GM10248 (cell line): ENCODE data around the gene MAD1L1.

Source experiments
- CTCF ChIA-PET: fragments of 300-600 bp; sonication (Branson Sonifier 250); formaldehyde crosslinking; extraction: SDS; loops from one replicate; lab custom pipeline; 2021; ENCODE audit warnings: antibody characterized with exemption; lab: Yijun Ruan, JAX
- POLR2A ChIA-PET: fragments of 350-650 bp; sonication (Branson Sonifier 250); formaldehyde crosslinking; extraction: SDS; loops from one replicate; lab custom pipeline; 2020; ENCODE audit warnings: antibody characterized with exemption; lab: Yijun Ruan, JAX
- DNase-seq: peaks from one replicate; pipeline ENCODE4 v3.0.0; 2012; ENCODE audit errors: extremely low spot score
- TF ChIP-seq, protein P1 (sequence below): IDR thresholded peaks from 2 replicates; pipeline ENCODE4 v1.5.1; 2012; ENCODE audit warnings: mild to moderate bottlenecking, low read depth; ENCODE audit errors: extremely low read depth, missing control alignments, control extremely low read depth

Gene MAD1L1

DNA sequence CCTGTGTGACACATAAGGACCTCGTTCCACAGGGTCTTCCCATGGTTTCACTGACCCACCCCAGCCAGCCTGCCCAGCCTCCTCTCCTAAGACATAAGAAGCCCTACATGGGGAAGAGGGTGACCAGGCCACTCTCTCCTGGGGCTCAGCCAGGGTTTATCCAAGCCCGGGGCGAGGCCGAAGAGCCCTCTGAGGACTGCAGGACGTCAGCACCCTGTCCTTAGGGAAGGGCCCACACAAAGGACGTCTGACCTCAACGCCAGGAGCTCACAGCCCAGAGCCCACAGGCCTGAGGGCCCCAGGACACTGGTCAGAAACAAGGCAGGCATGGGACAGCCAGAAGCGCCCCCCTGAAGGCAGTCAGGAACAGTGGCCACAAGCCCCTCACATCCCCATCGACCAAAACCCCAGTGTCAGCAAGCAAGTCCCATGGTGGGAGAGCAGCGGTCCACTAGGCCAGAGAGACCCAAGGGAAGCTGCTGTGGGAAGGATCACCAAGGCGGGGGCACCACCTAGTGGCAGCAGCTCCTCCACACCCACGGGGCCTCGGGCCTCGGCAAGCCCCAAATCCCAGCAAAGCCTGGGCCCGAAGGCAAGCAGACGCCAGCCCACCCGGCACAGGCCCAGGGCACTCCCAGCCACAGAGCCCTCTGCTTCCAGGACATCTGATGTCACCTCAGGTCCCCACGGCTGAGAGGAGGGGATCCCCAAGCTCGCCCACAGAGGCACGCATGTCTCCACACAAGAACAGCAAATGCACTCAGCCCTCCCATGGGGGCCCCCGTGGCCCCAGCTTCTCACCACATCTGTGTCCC is 23.4 kb downstream of the MAD1L1 start:
- peak; percentile 86 for DNase-seq
- TF ChIP-seq, protein P1, sequence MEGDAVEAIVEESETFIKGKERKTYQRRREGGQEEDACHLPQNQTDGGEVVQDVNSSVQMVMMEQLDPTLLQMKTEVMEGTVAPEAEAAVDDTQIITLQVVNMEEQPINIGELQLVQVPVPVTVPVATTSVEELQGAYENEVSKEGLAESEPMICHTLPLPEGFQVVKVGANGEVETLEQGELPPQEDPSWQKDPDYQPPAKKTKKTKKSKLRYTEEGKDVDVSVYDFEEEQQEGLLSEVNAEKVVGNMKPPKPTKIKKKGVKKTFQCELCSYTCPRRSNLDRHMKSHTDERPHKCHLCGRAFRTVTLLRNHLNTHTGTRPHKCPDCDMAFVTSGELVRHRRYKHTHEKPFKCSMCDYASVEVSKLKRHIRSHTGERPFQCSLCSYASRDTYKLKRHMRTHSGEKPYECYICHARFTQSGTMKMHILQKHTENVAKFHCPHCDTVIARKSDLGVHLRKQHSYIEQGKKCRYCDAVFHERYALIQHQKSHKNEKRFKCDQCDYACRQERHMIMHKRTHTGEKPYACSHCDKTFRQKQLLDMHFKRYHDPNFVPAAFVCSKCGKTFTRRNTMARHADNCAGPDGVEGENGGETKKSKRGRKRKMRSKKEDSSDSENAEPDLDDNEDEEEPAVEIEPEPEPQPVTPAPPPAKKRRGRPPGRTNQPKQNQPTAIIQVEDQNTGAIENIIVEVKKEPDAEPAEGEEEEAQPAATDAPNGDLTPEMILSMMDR: peak; percentile 93
- CTCF ChIA-PET: interaction anchor here (0.6 to 2.1 kb wide), 33 partner anchors 9 to 646 kb away, joined by 3 to 10 read pairs (median 4); partner anchors contain the start of genes EIF3B, MAD1L1, MRM2 and NUDT1
- POLR2A ChIA-PET: interaction anchor here (0.7 kb wide), 1 partner anchor 23 kb away, joined by 3 read pairs; the partner anchor contains the start of gene MAD1L1

DNA sequence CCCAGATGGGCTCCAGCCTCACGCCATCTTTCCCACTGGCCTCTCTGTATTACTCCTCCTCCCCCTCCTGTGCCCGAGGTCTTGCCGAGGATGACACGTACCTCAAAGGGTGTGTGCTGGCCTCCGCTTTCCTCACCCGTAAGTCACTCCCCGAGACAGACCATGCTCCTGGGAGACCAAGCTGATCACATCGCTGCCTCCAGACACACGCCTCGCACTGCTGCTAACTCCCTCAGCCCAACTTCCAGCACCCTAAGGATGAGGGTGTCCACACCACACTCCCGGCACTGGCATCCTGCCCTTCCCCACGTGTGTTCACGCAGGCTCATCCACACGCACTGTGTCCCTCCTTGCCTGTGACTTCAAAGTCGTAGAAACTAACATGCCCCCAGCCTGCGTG is 24.0 kb downstream of the MAD1L1 start:
- DNase-seq: no peak
- ChIA-PET POLR2A (no interaction called here), CTCF (interaction anchor here (0.9 to 2.1 kb wide), 15 partner anchors 8 to 646 kb away, joined by 3 to 10 read pairs (median 4); partner anchors contain the start of genes EIF3B and MAD1L1)
- TF ChIP-seq, protein P1: no peak

- no peak for DNase-seq
- CTCF ChIA-PET: no interaction called here
Observed at GRCh38 chr7:2205036-2205780, 27.5 kb downstream of the MAD1L1 start.

DNA sequence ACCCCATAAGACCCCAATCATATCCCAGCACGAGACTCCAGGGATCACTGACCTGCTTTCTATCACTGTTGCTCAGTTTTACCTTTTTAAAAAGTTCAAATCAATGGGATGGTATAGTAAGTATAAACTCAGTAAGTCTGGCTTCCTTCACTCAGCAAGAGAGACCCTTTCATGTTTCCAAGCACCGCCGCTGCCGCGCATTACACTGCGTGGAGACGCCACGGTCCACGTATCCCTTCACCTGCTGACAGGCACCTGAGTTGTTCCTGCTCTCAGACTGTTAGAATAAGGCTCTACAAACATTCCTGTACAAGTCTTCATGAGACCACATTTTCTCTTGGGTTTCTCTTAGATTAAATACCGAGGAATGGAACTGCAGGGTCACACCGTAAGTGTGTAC is 28.3 kb downstream of the MAD1L1 start:
- DNase-seq: no peak
- TF ChIP-seq, protein P1: no peak
- POLR2A ChIA-PET: no interaction called here
- CTCF ChIA-PET: no interaction called here

More at GRCh38 chr7:2205036-2205780, 27.5 kb downstream of the MAD1L1 start:
- TF ChIP-seq, protein P1: no peak
- POLR2A ChIA-PET: no interaction called here

DNA sequence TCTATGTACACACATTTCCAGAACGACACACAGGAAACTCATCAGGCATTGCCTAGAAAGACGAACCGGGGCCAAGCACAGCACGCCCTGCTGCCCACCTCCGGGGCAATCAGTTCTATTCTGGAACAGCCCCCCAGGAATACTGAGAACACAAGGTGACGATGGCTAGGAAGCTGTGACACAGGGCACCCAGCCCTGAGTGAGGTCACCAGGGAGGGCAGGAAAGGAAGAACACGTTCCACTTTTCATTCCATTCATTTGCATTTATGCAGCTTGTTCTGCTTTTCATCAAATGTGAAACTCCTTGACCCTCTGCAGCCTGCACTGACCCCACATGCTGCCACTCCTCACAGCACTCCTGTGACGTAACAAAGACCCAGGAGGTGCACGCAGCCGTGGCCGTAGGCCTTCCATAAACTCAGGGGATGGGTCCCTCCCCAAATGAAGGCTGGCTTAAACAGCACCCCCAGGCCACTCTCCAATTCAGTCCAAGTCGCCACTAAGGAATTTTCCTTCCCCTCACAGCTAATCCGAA is 28.9 kb downstream of the MAD1L1 start:
- ChIA-PET POLR2A (no interaction called here), CTCF (interaction anchor here (1.0 to 2.1 kb wide), 4 partner anchors 9 to 144 kb away, joined by 4 read pairs; no protein-coding TSS in a partner anchor)
- TF ChIP-seq, protein P1: no peak
- peak; percentile 45 for DNase-seq

DNA sequence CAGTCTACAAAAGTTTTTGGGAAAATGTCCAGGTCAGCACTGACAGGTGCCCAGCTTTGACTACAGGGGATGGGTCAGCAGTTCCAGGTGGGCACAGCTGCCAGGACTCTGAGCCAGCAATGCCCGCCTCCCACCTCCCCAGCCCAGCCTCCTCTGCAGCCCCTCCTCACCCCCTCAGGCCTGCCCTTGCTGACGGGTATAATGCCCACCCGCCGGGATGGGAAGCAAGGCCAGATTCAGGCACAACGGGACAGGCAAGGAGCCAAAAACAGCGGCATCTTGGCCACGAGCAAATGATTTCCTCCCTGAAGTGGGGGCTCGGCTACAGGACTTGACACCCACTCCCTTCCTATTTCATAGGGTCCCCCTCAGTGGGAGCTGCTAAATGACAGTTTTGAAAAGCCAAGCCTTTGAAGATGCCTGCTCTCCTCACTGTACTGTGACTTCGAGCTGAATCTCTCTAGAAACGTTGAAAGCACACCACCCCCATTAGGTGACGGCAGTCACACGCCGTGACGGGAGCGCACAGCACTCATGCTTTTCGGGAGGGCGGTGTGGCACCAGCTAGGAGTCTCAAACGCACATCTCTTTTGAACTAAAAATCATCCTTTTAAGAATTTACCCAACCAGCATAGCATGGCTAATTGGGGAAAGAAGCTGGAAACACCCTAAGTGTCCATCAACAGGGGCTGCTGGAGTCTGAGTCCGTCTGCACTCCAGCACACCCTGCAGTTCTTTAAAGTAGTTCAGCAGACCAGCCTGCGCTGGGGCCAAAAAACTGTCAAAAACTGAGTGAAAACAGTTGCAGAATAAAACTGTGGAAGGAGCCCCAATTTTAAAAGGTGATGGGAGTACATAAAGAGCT is 29.6 kb downstream of the MAD1L1 start:
- TF ChIP-seq, protein P1: no peak
- ChIA-PET POLR2A (no interaction called here), CTCF (interaction anchor here (1.0 to 2.4 kb wide), 6 partner anchors 8 to 145 kb away, joined by 4 to 5 read pairs (median 4); no protein-coding TSS in a partner anchor)
- DNase-seq: no peak
